HG03442 (cell line): ENCODE data around the gene ZYG11B.
"Not testable (repeated sequence)": the region's sequence is repeated elsewhere in the genome, so short reads cannot be mapped to it uniquely, and the experiment has no call there.

ENCODE experiments used
- ATAC-seq: cut with Tn5 transposase; IDR thresholded peaks from one replicate; pipeline ENCODE4 v1.9.1; 2021; ENCODE audit warnings: mild to moderate bottlenecking, moderate library complexity; ENCODE audit not compliant: unreplicated experiment

The ZYG11B gene

DNA sequence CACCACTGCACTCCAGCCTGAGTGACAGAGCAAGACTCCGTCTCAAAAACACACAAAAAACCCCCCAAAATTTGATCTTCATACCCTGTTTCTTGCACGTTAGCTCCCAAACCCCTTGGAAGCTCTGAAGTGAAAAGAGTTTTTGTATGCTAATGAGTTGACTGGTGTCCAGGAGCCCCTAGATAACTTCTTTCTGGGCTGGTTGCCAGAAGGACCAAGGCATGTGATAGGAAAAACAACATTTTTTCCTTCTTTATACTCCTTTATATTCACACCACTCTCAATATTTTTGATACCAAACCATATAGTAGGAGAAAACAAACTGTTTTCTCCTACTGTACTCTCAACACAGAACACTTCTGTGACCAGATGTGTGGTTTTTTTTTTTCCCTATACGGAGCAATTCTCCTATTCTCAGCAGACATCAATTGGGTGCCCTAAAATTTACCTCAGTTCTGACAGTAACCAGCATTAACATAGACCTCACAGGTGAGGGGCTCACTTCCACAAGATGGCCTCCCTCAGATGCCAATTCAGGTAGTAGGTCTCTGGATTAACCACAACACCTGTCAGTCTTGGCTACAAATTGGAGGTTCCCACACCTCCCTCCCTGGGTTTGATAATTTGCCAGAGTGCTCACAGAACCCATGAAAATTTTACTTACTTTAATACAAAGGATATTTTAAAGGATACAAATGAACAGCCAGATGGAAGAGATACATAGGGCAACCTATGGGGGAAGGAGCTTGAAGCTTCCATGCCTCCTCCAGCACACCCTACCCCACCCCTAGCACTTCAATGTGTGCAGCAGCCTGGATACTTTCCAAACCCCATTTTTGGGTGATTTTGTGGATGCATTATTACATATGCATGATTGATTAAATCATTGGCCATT is 25.6 kb downstream of the ZYG11B start:
- ATAC-seq: no peak

DNA sequence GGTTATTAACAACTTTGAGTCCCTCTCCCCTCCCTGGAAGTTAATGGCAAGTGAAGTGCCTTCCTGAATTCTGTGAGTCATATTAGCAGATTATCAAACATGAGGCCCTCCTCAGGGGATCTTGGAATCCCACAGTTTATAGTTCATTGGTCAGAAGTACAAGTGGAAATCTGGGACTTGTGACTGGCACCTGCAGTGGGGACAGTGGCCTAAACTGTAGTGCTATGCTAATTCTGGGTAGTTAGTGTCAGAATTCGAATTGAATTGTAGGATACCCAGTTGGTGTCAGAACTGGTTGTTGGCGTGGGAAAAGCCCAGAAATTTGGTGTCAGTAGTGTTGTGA is 26.2 kb downstream of the ZYG11B start:
- ATAC-seq: no peak

DNA sequence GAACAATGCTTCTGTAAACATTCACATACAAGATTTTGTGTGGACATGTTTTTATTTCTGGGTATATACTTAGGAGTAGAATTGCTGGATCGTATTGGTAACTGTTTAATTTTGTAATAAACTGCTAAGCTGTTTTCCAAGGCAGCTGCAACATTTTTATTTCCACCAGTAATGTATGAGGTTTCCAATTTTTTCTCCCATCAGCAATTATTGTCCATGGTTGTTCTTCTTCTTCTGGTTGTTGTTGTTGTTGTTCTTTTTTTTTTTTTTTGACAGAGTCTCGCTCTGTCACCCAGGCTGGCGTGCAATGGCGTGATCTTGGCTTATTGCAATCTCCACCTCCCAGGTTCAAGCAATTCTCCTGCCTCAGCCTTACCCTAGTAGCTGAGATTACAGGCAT is 26.9 kb downstream of the ZYG11B start:
- ATAC-seq: no peak

DNA sequence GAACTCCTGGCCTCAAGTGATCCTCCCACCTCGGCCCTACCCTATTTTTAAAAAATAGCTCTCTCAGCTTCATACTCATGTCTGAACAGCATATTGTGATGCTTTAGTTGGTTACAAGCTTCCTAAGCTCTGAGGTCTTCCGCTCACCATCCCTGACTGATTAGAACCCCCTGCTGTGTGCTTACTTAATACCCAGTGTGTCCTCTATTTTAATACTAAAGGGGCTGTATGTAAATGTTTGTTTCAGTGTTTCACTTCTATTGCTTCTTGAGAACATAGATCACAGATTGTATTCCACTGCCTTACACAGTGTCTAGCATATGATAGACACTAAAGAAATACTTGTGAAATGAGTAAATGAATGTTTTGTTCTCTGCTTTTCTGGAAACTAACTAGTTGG is 29.8 kb downstream of the ZYG11B start:
- no peak for ATAC-seq

DNA sequence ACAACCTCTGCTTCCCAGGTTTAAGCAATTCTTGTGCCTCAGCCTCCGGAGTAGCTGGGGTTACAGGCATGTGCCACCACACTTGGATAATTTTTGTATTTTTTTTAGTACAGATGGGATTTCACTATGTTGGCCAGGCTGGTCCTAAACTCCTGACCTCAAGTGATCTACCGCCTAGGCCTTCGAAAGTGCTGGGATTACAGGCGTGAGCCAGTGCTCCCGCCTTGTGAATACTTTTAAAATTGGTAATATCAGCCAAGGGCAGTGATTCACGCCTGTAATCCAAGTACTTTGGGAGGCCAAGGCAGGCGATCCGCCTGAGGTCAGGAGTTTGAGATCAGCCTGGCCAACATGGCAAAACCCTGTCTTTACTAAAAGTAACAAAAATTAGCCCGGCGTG is 33.7 kb downstream of the ZYG11B start:
- no peak for ATAC-seq

DNA sequence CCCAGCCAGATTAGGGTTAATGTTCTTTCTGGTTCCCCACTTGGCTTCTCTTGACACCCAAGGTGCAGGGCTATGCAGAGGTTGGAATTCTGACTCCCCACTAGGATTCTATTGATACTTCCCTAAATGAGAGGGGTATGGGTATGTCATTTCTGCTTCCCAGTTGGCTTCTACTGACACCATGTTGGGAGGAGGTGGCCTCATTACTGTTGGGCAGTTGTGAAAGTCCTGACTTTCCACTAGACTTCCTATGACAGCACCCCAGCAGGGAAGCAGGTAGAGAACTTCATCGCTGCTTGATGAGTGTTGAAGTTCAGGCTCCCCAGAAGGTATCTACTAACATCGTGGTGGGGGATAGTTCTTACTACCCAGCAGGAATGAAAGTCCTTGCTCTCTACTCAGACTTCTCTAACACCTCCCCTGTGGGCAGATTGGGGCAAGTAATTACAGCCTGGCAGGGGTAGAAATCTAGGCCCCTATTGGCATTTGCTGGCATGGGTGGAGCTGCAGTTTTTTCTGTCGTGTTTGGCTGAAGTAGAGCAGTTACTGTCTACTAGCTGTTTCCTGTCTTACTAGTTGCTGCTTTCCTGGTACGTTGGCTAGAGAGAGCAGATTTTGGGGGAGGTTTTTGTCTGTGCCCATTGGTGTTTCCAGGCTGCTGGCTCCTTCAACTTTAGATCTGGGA is 41.5 kb downstream of the ZYG11B start:
- ATAC-seq: no peak

DNA sequence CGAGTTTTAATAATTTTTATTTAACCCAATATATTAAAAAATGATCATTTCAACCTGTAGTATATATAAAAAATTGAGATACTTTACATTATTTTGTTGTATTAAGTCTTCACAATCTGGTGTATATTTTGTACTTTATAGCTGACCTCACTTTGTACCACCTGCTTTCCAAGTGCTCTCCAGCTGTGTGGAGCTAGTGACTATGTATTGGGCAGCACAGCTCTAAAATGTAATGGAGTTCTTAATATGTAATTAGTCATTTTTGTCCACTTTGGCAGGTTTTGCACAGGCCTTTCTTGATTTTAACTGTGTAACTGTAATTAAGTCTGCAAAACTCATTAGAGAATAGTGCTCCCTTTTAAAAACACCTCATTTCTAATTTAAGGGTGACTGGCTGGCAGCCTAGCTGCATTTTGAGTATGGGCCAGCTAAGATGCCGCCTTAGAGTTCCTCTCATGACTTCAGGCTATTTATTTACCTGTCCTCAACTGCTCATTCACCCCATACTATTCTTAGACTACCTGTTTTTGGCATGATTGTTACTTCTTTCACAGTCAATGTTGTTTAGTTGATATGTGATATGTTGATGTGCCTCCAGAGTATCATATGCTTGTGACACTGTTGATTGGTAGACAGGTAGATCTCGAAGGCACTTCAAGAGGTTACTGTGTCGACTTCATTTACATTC is 43.2 kb downstream of the ZYG11B start:
- no peak for ATAC-seq

DNA sequence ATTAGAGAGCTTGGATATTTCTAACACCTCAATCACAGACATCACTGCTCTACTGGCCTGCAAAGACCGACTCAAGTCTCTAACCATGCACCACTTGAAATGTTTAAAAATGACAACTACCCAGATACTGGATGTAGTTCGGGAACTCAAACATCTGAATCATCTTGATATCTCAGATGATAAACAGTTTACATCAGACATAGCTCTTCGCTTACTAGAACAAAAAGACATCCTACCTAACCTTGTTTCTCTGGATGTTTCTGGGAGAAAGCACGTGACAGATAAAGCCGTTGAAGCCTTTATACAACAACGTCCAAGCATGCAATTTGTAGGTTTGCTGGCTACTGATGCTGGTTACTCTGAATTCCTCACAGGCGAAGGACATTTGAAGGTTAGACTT is 45.1 kb downstream of the ZYG11B start:
- ATAC-seq: no peak

DNA sequence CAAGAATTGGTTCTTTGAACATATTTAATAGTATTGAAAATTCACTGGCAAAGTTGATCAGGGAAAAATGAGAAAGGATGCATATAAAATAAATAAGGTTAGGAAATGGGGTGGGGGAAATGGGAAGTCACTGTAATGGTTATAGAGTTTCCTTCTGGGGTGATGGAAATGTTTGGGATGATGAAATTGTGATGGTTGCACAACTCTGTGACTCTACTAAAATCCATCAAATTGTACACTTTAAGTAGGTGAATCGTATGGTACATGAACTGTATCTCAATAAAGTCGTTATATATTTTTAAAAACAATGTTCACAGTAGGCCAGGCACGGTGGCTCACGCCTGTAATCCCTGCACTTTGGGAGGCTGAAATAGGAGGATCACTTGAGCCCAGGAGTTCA is 59.9 kb downstream of the ZYG11B start:
- no peak for ATAC-seq

DNA sequence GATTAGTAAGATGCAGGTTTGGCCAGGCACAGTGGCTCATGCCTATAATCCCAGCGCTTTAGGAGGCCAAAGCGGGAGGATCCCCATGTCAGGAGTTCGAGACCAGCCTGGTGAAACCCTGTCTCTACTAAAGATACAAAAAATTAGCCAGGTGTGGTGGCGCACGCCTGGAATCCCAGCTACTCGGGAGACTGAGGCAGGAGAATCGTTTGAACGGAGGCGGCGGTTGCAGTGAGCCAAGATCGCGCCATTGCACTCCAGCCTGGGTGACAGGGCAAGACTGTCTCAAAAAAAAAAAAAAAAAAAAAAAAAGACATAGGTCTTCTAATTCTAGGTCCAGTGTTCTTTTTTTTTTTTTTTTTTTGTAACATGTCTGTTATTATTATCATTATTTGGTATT is 64.2 kb downstream of the ZYG11B start:
- not testable (repeated sequence) for ATAC-seq

DNA sequence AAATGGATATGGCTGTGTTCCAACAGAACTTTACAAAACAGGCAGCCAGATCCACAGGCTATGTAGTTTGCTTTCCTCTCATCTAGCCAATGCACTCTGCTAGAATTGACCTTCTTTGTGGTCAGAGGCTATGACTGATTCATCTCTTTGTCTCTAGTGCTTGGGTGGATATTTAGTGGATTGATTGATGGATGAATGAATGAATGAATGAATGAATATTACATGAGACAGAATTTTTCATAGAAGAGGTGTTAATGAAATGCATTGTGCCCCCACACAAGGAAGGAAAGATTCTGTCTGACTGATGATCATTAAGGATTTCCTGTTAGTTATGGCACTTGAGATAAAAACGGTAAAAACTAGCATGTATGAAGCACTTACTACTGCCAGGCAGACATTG is 65.8 kb downstream of the ZYG11B start:
- no peak for ATAC-seq

DNA sequence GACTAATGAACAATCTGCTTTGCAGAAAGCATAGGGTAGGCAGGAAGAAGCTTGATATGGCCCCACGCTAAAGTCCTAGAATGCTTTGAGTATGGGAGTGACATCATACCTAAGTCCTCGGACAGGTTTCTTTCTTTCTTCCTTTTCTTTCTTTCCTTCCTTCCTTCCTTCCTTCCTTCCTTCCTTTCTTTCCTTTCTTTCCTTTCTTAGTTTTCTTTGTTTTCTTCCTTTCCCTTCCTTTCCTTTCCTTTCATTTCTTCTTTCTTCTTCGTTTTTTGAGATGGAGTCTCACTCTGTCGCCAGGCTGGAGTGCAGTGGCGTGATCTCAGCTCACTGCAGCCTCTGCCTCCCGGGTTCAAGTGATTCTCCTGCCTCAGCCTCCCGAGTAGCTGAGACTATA is 67.5 kb downstream of the ZYG11B start:
- not testable (repeated sequence) for ATAC-seq

DNA sequence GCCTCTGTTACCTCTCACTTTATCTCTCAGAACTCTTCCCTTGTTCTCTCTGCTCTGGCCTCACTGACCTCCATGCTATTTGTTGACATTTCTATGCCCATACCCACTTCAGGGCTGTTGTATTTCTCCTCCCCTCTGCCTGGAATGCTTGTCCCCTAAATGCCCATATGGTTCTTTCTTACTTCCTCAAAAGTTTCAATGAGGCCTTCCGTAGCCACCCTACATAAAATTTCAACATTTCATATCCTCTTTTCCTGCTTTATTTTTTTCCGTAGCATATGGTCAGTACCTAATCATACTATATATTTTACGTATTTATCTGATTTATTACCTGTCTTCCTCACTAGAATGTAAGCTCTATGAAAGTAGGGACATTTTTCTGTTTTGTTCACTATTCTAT is 69.2 kb downstream of the ZYG11B start:
- ATAC-seq: no peak

DNA sequence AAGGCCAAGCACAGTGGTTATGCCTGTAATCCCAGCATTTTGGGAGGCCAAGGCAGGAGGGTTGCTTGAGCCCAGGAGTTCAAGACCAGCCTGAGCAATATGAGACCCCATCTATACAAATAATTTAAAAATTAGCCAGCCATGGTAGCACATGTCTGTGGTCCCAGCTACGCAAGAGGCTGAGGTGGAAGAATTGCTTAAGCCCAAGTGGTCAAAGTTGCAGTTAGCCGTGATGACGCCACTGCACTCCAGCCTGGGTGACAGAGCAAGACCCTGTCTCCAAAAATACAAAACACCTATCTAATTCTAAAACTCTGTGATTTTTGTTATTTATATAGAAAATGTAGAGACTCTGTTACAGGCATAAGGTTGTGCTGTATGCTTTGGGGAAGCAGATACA is 72.1 kb downstream of the ZYG11B start:
- no peak for ATAC-seq

DNA sequence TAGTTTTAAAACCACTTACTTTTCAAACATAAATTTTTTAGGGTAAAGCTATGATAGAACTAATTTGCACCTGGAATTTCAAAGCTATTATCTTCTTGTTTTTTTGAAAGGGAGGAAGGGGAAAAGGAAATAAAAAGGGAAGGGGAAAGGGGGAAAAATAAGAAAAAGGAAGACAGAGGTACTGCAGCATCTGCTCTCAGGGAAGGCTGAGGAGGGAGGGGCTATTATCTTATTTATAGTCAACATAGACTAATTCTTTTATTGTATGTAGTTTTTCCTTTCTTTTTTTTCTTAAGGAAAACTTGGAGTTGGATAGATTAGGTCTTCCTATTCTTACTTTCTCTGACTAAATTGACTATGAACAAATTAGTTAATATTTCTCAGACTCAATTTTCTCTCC is 74.8 kb downstream of the ZYG11B start:
- ATAC-seq: no peak

DNA sequence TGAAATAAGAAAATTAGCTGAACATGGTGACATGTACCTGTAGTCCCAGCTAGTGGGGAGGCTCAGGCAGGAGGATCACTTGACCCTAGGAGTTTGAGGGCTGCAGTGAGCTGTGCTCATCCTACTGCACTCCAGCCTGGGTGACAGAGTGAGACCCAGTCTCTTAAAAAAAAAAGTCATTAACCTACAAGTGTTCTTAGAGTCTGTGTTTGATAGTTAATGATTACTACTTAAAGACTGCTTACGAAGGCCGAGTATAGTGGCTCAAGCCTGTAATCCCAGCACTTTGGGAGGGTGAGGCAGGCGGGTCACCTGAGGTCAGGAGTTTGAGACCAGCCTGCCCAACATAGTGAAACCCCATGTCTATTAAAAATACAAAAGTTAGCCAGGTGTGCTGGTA is 77.8 kb downstream of the ZYG11B start:
- ATAC-seq: not testable (repeated sequence)

DNA sequence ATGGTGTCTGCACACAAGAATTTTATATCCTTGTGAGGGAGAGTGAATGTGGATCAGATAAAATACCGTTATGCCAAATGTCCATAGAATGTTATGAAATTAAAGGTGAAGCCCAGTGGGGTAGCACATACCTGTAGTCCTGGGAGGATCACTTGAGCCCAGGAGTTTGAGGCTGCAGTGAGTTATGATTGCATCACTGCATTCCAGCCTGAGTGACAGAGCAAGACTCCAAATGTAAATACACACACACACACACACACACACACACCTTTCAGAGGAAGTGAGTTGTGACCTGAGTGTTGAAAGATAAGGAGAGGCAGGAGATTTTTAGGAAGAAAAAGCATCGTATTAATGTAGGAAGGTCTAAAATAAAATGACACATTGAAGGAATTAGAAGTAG is 88.2 kb downstream of the ZYG11B start:
- ATAC-seq: no peak

DNA sequence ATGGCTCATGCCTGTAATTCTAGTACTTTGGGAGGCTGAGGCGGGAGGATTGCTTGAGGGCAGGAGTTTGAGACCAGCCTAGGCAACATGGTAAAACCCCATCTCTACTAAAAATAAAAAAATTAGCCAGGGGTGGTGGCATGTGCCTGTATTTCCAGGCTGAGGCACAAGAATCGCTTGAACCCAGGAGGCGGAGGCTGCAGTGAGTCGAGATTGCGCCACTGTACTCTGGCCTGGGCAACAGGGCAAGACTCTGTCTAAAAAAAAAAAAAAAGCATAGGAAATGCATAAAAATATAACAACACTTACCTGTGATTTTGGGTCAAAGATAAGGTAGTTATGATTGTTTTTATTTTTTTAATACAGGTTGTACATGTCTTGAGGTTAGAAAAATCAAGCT is 94.6 kb downstream of the ZYG11B start:
- ATAC-seq: not testable (repeated sequence)

DNA sequence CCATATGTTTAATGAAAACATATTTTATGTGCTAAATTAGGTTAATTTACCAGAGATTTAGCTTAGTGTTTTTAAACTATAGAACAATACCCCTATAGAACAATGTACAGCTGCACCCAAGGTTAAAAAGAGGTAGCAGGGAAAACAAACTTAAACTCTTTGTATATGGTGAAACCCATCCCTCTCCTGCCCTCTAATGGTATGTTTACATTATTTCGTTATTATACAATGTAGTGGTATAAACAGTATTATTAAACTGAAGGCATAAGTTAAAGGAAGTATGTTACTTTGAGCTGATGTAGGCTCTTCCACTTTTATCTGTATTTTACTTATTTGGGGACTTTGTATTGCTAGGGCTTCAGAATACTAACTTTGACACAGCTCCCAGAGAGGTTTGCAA is 99.6 kb downstream of the ZYG11B start:
- ATAC-seq: no peak

DNA sequence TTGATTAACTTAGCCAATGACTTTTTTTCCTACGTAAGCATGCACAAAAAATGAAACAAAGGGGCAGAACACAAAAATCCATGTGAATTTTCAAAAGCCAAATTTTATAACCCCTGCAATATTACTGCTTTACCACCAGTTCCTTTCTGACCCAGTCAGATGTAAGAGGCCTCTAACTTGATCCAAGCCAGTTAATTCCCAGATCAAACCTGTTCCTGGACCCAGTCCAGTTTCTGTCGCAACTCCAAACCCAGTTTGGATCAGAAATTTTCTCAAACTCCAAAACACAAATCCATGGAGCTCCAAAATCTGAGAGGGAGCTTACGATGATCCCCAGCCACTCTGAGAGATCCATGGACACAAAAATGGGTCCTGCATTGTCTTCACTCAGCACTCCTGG is 108.5 kb downstream of the ZYG11B start:
- ATAC-seq: no peak

DNA sequence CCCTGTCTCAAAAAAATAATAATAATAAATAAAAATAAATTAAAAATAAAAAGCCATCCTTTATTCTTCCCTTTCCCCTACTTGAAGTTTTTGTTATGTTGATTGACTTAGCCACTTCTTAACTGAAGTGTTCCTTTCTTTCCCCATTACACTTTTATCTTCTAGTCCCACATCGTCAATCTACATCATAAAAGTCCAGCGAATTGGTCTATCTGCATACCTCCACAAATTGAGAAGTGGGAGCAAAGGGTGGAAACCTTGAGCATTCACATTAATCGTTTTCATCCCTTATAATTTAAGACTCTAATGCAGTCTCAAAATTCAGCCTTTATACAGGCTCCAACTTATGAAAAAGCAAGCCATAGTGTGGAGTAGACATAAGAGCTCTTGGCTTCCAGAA is 109.8 kb downstream of the ZYG11B start:
- ATAC-seq: no peak

DNA sequence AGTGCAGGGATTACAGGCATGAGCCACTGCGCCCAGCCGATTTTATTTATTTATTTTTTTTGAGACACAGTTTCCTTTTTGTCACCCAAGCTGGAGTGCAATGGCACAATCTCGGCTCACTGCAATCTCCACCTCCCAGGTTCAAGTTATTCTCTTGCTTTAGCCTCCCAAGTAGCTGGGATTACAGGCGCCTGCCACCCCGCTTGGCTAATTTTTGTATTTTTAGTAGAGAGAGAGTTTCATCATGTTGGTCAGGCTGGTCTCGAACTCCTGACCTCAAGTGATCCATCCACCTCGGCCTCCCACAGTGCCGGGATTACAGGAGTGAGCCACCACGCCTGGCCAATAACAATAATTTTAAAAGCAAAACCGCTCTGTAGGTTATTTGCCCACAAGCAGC is 112.9 kb downstream of the ZYG11B start:
- ATAC-seq: not testable (repeated sequence)
